ENCODE data around the gene VWC2L. TPM values are rescaled to one million over a fixed set of nuclear protein-coding genes. Genes with fewer than 3 reads are reported as not detected.

VWC2L gene
- total RNA-seq, 2 donors from 2014 or later = not detected

- no peaks in the 10 kb centered on the region for H3K9me3 ChIP-seq
- no peaks in the 10 kb centered on the region for H3K36me3 ChIP-seq
- no peak overlapping the region for H3K4me3 ChIP-seq
- no peak overlapping the region for H3K9ac ChIP-seq (ENCODE audit: low read depth in 2 of 2, low read length in 2 of 2)
- no peaks in the 10 kb centered on the region for H3K4me1 ChIP-seq
- H3K27me3 ChIP-seq = no peaks in the 10 kb centered on the region
- no peak overlapping the region for H3K27ac ChIP-seq
- TF ChIP-seq, protein P1, sequence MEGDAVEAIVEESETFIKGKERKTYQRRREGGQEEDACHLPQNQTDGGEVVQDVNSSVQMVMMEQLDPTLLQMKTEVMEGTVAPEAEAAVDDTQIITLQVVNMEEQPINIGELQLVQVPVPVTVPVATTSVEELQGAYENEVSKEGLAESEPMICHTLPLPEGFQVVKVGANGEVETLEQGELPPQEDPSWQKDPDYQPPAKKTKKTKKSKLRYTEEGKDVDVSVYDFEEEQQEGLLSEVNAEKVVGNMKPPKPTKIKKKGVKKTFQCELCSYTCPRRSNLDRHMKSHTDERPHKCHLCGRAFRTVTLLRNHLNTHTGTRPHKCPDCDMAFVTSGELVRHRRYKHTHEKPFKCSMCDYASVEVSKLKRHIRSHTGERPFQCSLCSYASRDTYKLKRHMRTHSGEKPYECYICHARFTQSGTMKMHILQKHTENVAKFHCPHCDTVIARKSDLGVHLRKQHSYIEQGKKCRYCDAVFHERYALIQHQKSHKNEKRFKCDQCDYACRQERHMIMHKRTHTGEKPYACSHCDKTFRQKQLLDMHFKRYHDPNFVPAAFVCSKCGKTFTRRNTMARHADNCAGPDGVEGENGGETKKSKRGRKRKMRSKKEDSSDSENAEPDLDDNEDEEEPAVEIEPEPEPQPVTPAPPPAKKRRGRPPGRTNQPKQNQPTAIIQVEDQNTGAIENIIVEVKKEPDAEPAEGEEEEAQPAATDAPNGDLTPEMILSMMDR (IDR thresholded peaks at IDR 0.05) = no peak
- intact Hi-C loops (cut with DNase I) = no loop called here
- DNase-seq = no peak
These were observed 182.9 kb downstream of the VWC2L start for GRCh38 chr2:214593727-214594126.

GRCh38 chr2:214601852-214602633 is 191.2 kb downstream of the VWC2L start:
- Histone ChIP-seq H3K27me3 (no peaks in the 10 kb centered on the region), H3K4me3 (no peak overlapping the region), H3K36me3 (no peaks in the 10 kb centered on the region), H3K9me3 (no peaks in the 10 kb centered on the region), H3K9ac (ENCODE audit: low read depth in 2 of 2, low read length in 2 of 2) (no peak overlapping the region), H3K27ac (no peak overlapping the region), H3K4me1 (no peaks in the 10 kb centered on the region)
- TF ChIP-seq, protein P1 (IDR thresholded peaks at IDR 0.05) = no peak
- intact Hi-C loops (cut with DNase I) = no loop called here
- no peak for DNase-seq

DNA sequence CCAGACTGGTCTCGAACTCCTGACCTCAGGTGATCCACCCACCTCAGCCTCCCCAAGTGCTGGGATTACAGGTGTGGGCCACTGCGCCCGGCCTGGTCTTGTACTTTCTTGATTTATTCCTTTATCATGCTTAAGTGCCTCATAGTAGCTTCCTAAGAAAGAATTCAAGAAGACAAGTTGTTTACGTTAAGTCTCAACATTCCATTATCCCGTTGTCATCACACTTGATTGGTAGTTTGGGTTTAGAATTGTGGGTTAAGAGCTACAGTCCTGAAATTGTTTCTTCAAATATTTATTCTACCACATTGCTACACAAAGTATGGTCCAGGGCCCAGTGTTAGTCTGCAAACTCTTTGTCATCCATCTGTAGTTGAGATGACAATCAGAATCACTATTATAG is 194.0 kb downstream of the VWC2L start:
- Histone ChIP-seq H3K9ac (ENCODE audit: low read depth in 2 of 2, low read length in 2 of 2) (no peak overlapping the region), H3K9me3 (no peaks in the 10 kb centered on the region), H3K4me3 (no peak overlapping the region), H3K36me3 (no peaks in the 10 kb centered on the region), H3K27me3 (no peaks in the 10 kb centered on the region), H3K4me1 (no peaks in the 10 kb centered on the region), H3K27ac (no peak overlapping the region)
- TF ChIP-seq, protein P1 (IDR thresholded peaks at IDR 0.05) = no peak
- no peak for DNase-seq
- intact Hi-C loops (cut with DNase I) = no loop called here

DNA sequence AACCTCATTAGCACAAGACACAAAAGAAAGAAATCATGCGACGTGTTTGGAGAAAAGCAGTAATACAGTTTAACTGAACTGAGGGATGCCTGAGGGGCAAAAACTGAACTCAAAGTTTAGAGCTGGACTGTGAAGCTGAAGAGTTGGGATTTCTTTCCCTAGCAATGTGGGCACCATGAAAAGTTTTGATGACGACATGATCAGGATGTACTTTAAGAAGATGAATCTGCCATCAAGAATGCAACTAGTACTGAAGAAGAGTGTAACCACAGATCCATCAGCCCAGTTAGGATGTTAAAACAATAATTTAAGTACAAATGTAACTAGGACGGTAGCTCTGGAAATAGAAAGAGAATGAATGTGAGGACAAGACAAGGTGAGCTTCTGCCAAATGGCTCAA is 196.2 kb downstream of the VWC2L start:
- no peak overlapping the region for H3K27ac ChIP-seq
- H3K9me3 ChIP-seq = no peaks in the 10 kb centered on the region
- intact Hi-C loops (cut with DNase I) = no loop called here
- no peaks in the 10 kb centered on the region for H3K4me1 ChIP-seq
- no peak overlapping the region for H3K9ac ChIP-seq (ENCODE audit: low read depth in 2 of 2, low read length in 2 of 2)
- no peaks in the 10 kb centered on the region for H3K36me3 ChIP-seq
- TF ChIP-seq, protein P1 (IDR thresholded peaks at IDR 0.05) = no peak
- H3K4me3 ChIP-seq = no peak overlapping the region
- DNase-seq = no peak
- H3K27me3 ChIP-seq = no peaks in the 10 kb centered on the region

DNA sequence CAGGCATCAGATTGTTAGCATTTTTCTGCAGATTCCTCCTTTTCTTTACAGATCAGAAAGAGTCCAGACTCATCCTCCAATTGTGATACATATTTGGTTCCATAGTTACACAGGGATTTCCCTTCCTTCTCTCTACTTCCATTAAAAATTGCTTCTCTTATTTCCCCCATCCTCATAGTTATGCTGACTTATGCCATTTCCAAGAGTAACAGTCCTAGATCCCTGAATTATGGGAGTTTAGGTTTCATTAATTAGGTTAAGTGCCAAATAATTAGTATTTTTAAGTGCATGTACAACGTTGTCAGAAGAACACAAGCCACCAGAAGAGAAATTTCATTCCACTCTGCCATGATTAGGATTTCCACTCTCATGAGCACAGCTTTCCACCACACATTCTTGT is 200.2 kb downstream of the VWC2L start:
- TF ChIP-seq, protein P1 (IDR thresholded peaks at IDR 0.05) = no peak
- H3K27me3 ChIP-seq = no peaks in the 10 kb centered on the region
- intact Hi-C loops (cut with DNase I) = no loop called here
- H3K36me3 ChIP-seq = no peaks in the 10 kb centered on the region
- H3K4me3 ChIP-seq = no peak overlapping the region
- no peak for DNase-seq
- no peak overlapping the region for H3K9ac ChIP-seq (ENCODE audit: low read depth in 2 of 2, low read length in 2 of 2)
- no peaks in the 10 kb centered on the region for H3K4me1 ChIP-seq
- no peaks in the 10 kb centered on the region for H3K9me3 ChIP-seq
- H3K27ac ChIP-seq = no peak overlapping the region
